Left ventricle myocardium inferior (tissue), 1 donor: ENCODE data around the gene MLLT10. TPM values are rescaled to one million over a fixed set of nuclear protein-coding genes. Genes with fewer than 3 reads are reported as not detected.

Experiments used
- DNase-seq: peaks from one replicate; pipeline ENCODE4 v3.0.0-alpha.2; 2020
- H3K27ac ChIP-seq: fragments of 200-600 bp; replicated peaks from 2 replicates; pipeline ENCODE4 v1.8.0; 2021
- H3K27me3 ChIP-seq: fragments of 200-600 bp; 2 replicates; pipeline ENCODE4 v1.8.0; 2021; ENCODE audit warnings: low read depth
- H3K36me3 ChIP-seq: fragments of 200-600 bp; 2 replicates; pipeline ENCODE4 v1.8.0; 2021
- H3K4me1 ChIP-seq: fragments of 200-600 bp; 2 replicates; pipeline ENCODE4 v1.8.0; 2021
- H3K4me3 ChIP-seq: fragments of 200-600 bp; 2 replicates; pipeline ENCODE4 v1.8.0; 2021; ENCODE audit warnings: mild to moderate bottlenecking, moderate library complexity
- H3K9me3 ChIP-seq: fragments of 200-600 bp; replicated peaks from 2 replicates; pipeline ENCODE4 v1.8.0; 2021
- CTCF ChIP-seq: fragments of 200-600 bp; IDR thresholded peaks from 2 replicates; pipeline ENCODE4 v1.8.0; 2021; ENCODE audit warnings: antibody characterized with exemption, mild to moderate bottlenecking, borderline replicate concordance
- intact Hi-C: fragments of 100-400 bp; cut with micrococcal nuclease; formaldehyde crosslinking; loops from one replicate; pipeline ENCODE4 v1.11.0; 2022
- total RNA-seq: library from RNA; stranded (reverse); fragmentation: NEBNext Ultra II Directional; extraction: Animal tissue kit (Norgen Biotek cat#: 25700); gene quantifications from one replicate; pipeline ENCODE4 v1.2.1, GENCODE V29; 2021
- donor health status: DM: no; HTN: yes; CAD: no; lungs with severe emphysema.

MLLT10 gene
- total RNA-seq, 1 donor from 2014 or later, result 18.7 TPM

- Histone ChIP-seq H3K27ac (no peak overlapping the region), H3K4me1 (peaks cover 27% of the 10 kb centered on the region), H3K27me3 (no peaks in the 10 kb centered on the region), H3K36me3 (peaks cover 10% of the 10 kb centered on the region), H3K4me3 (no peak overlapping the region), H3K9me3 (no peaks in the 10 kb centered on the region)
- no peak for DNase-seq
- intact Hi-C loops, result no loop called here
- TF ChIP-seq CTCF, result no peak
These were observed 121.7 kb downstream of the MLLT10 start for GRCh38 chr10:21655687-21656086.

GRCh38 chr10:21661087-21661486 lies 127.1 kb downstream of the MLLT10 start:
- Histone ChIP-seq H3K27me3 (no peaks in the 10 kb centered on the region), H3K4me1 (peaks cover 37% of the 10 kb centered on the region), H3K9me3 (no peaks in the 10 kb centered on the region), H3K4me3 (no peak overlapping the region), H3K36me3 (no peaks in the 10 kb centered on the region), H3K27ac (no peak overlapping the region)
- intact Hi-C loops, result no loop called here
- DNase-seq, result no peak
- no peak for TF ChIP-seq CTCF

GRCh38 chr10:21661935-21662334 lies 127.9 kb downstream of the MLLT10 start:
- no peaks in the 10 kb centered on the region for H3K27me3 ChIP-seq
- H3K9me3 ChIP-seq, result no peaks in the 10 kb centered on the region
- H3K4me1 ChIP-seq, result peaks cover 37% of the 10 kb centered on the region
- intact Hi-C loops, result no loop called here
- TF ChIP-seq CTCF, result no peak
- no peak overlapping the region for H3K27ac ChIP-seq
- H3K36me3 ChIP-seq, result no peaks in the 10 kb centered on the region
- no peak overlapping the region for H3K4me3 ChIP-seq
- no peak for DNase-seq

- intact Hi-C loops, result no loop called here
- no peaks in the 10 kb centered on the region for H3K36me3 ChIP-seq
- DNase-seq, result no peak
- peaks cover 42% of the 10 kb centered on the region for H3K4me1 ChIP-seq
- no peaks in the 10 kb centered on the region for H3K9me3 ChIP-seq
- no peak for TF ChIP-seq CTCF
- H3K4me3 ChIP-seq, result no peak overlapping the region
- H3K27me3 ChIP-seq, result no peaks in the 10 kb centered on the region
- H3K27ac ChIP-seq, result peak overlapping the region; percentile 54
These were observed 128.6 kb downstream of the MLLT10 start for GRCh38 chr10:21662635-21663034.

- no peaks in the 10 kb centered on the region for H3K36me3 ChIP-seq
- TF ChIP-seq CTCF, result no peak
- H3K4me3 ChIP-seq, result no peak overlapping the region
- H3K27me3 ChIP-seq, result no peaks in the 10 kb centered on the region
- intact Hi-C loops, result no loop called here
- H3K9me3 ChIP-seq, result no peaks in the 10 kb centered on the region
- H3K27ac ChIP-seq, result no peak overlapping the region
- no peak for DNase-seq
- peaks cover 28% of the 10 kb centered on the region for H3K4me1 ChIP-seq
These were observed 134.8 kb downstream of the MLLT10 start for GRCh38 chr10:21668831-21669230.

- no peak overlapping the region for H3K27ac ChIP-seq
- H3K36me3 ChIP-seq, result no peaks in the 10 kb centered on the region
- intact Hi-C loops, result loop anchor here (10.0 kb wide), 1 partner anchor 54 kb away; no protein-coding TSS in a partner anchor
- no peaks in the 10 kb centered on the region for H3K27me3 ChIP-seq
- no peak overlapping the region for H3K4me3 ChIP-seq
- DNase-seq, result no peak
- no peaks in the 10 kb centered on the region for H3K9me3 ChIP-seq
- TF ChIP-seq CTCF, result no peak
- peaks cover 28% of the 10 kb centered on the region for H3K4me1 ChIP-seq
These were observed 136.4 kb downstream of the MLLT10 start for GRCh38 chr10:21670391-21670790.
